Amniotic stem cell (primary cell): ENCODE results near the gene EEFSEC.

Experiments
- DNase-seq: peaks from one replicate; lab custom pipeline; 2025; lab: John Stamatoyannopoulos, UW

Gene EEFSEC

GRCh38 chr3:128447561-128448013 lies 294.3 kb downstream of the EEFSEC start:
- DNase-seq, result no peak

- no peak for DNase-seq
Measured at GRCh38 chr3:128448491-128448890, 295.2 kb downstream of the EEFSEC start.

GRCh38 chr3:128449111-128449638 lies 295.9 kb downstream of the EEFSEC start:
- no peak for DNase-seq

- DNase-seq, result no peak
Measured at GRCh38 chr3:128452120-128452519, 298.8 kb downstream of the EEFSEC start.

- no peak for DNase-seq
Measured at GRCh38 chr3:128452678-128453275, 299.5 kb downstream of the EEFSEC start.

GRCh38 chr3:128453501-128454309 lies 300.4 kb downstream of the EEFSEC start:
- DNase-seq, result no peak

GRCh38 chr3:128454310-128454618 lies 301.0 kb downstream of the EEFSEC start:
- DNase-seq, result no peak

- DNase-seq, result no peak
Measured at GRCh38 chr3:128455116-128455515, 301.8 kb downstream of the EEFSEC start.

GRCh38 chr3:128455786-128456748 lies 302.8 kb downstream of the EEFSEC start:
- no peak for DNase-seq

GRCh38 chr3:128456776-128457715 lies 303.8 kb downstream of the EEFSEC start:
- no peak for DNase-seq

- no peak for DNase-seq
Measured at GRCh38 chr3:128457937-128458336, 304.7 kb downstream of the EEFSEC start.
